ENCODE data around the gene FAM216B.

Gene FAM216B

DNA sequence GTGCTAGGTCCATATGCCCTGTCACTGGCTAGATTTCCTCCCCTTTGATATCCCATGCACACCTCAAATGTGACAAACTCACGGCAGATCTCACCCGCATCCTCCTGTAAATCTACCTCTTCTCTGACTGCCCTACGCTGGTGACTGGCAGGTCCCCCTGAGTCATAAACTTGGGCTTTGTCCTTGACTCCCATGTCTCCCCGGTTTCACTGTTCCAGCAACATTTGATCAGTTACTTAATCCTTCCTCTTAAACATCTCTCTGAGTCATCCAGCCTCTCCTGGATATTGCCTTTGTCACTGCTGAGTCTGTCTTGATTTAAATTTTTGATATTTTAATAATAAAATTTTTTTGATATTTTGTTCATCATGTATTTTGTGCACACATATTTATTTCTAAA, 26.5 kb downstream of the FAM216B start:
- H3K9me3 ChIP-seq (ENCODE audit: insufficient read depth, low read length): no peaks in the 10 kb centered on the region
- no peak overlapping the region for H2AFZ ChIP-seq (ENCODE audit: low read depth, low read length, severe bottlenecking)
- no peaks in the 10 kb centered on the region for H3K36me3 ChIP-seq (ENCODE audit: low read length)
- H3K4me3 ChIP-seq (ENCODE audit: insufficient read depth, low read length, poor library complexity, severe bottlenecking): no peak overlapping the region
- no peak overlapping the region for H3K4me2 ChIP-seq (ENCODE audit: low read depth, low read length, poor library complexity, severe bottlenecking)
- H3K27ac ChIP-seq (ENCODE audit: low read depth, low read length): no peak overlapping the region
- H3K79me2 ChIP-seq (ENCODE audit: insufficient read depth, low read length): no peaks in the 10 kb centered on the region
- H3K9ac ChIP-seq (ENCODE audit: low read length): no peak overlapping the region
- no peaks in the 10 kb centered on the region for H3F3A ChIP-seq (ENCODE audit: insufficient read depth)
- no peaks in the 10 kb centered on the region for H4K20me1 ChIP-seq (ENCODE audit: low read depth, low read length)
- no peaks in the 10 kb centered on the region for H3K27me3 ChIP-seq (ENCODE audit: low read length)
- TF ChIP-seq, protein P1, sequence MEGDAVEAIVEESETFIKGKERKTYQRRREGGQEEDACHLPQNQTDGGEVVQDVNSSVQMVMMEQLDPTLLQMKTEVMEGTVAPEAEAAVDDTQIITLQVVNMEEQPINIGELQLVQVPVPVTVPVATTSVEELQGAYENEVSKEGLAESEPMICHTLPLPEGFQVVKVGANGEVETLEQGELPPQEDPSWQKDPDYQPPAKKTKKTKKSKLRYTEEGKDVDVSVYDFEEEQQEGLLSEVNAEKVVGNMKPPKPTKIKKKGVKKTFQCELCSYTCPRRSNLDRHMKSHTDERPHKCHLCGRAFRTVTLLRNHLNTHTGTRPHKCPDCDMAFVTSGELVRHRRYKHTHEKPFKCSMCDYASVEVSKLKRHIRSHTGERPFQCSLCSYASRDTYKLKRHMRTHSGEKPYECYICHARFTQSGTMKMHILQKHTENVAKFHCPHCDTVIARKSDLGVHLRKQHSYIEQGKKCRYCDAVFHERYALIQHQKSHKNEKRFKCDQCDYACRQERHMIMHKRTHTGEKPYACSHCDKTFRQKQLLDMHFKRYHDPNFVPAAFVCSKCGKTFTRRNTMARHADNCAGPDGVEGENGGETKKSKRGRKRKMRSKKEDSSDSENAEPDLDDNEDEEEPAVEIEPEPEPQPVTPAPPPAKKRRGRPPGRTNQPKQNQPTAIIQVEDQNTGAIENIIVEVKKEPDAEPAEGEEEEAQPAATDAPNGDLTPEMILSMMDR (IDR thresholded peaks at IDR 0.05; ENCODE audit: insufficient read depth, low read length, poor library complexity, severe bottlenecking): no peak
- no peak for TF ChIP-seq EZH2phosphoT487 (conservative IDR thresholded peaks at IDR 0.05; ENCODE audit: low read length)
- no peaks in the 10 kb centered on the region for H3K9me2 ChIP-seq (replicated peaks; ENCODE audit: insufficient read depth, low read length)

DNA sequence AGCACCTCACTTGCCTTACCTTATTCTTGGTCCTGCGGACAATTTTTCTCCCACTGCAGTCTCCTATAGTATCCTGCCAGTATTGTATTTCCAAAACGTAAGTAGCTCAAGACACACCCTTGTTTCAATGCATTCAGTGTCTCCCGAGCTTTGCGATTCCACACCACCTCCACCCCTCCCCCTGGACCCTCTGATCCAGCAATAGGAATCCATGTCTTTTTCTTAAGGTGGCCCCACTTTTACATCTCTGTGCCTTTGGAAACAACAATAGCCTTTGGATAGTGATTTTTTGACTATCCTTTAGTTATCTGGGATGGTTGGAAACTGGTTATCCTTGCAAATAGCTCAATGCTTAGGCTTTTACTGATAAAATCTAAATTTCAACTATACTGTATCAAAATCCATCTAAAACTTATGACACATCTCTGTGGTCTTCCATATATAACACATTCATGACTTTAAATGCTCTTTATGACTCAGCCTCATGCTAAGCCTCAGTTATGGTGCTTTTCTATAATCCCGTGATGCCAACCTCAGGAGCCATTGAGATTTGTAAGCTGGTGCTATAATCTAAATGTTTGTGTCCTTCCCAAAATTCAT, 27.1 kb downstream of the FAM216B start:
- H3K9ac ChIP-seq (ENCODE audit: low read length): no peak overlapping the region
- H3K27me3 ChIP-seq (ENCODE audit: low read length): no peaks in the 10 kb centered on the region
- no peaks in the 10 kb centered on the region for H3K9me2 ChIP-seq (replicated peaks; ENCODE audit: insufficient read depth, low read length)
- H3K4me2 ChIP-seq (ENCODE audit: low read depth, low read length, poor library complexity, severe bottlenecking): no peak overlapping the region
- no peaks in the 10 kb centered on the region for H4K20me1 ChIP-seq (ENCODE audit: low read depth, low read length)
- H3K4me3 ChIP-seq (ENCODE audit: insufficient read depth, low read length, poor library complexity, severe bottlenecking): no peak overlapping the region
- H3K79me2 ChIP-seq (ENCODE audit: insufficient read depth, low read length): no peaks in the 10 kb centered on the region
- H3K36me3 ChIP-seq (ENCODE audit: low read length): no peaks in the 10 kb centered on the region
- no peaks in the 10 kb centered on the region for H3K9me3 ChIP-seq (ENCODE audit: insufficient read depth, low read length)
- H3K27ac ChIP-seq (ENCODE audit: low read depth, low read length): no peak overlapping the region
- H3F3A ChIP-seq (ENCODE audit: insufficient read depth): no peaks in the 10 kb centered on the region
- H2AFZ ChIP-seq (ENCODE audit: low read depth, low read length, severe bottlenecking): no peak overlapping the region
- TF ChIP-seq, protein P1 (IDR thresholded peaks at IDR 0.05; ENCODE audit: insufficient read depth, low read length, poor library complexity, severe bottlenecking): no peak
- no peak for TF ChIP-seq EZH2phosphoT487 (conservative IDR thresholded peaks at IDR 0.05; ENCODE audit: low read length)

DNA sequence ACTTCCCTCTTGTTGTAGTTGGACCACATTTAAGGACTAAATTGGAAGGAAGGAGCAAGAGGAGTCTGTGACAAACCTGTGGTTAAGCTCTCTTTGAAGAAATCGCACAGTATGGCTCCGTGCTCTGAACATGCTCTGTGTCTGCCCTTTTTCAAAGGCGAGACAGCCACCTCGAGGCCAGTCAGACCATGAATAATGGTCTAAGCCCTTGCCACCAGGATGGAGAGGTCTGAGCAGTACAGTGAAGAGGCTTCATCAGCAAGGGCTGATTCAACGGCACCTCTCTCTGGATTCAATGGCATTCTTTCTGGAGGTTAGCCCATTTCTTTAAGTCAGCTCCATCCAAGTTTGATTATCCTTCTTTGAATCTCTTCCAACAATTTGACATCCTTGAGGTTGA, 30.9 kb downstream of the FAM216B start:
- Histone ChIP-seq H3K4me3 (ENCODE audit: insufficient read depth, low read length, poor library complexity, severe bottlenecking) (no peak overlapping the region), H4K20me1 (ENCODE audit: low read depth, low read length) (no peaks in the 10 kb centered on the region), H2AFZ (ENCODE audit: low read depth, low read length, severe bottlenecking) (no peak overlapping the region), H3K36me3 (ENCODE audit: low read length) (no peaks in the 10 kb centered on the region), H3K27me3 (ENCODE audit: low read length) (no peaks in the 10 kb centered on the region), H3K9ac (ENCODE audit: low read length) (no peak overlapping the region), H3K9me3 (ENCODE audit: insufficient read depth, low read length) (no peaks in the 10 kb centered on the region), H3K79me2 (ENCODE audit: insufficient read depth, low read length) (no peaks in the 10 kb centered on the region), H3K27ac (ENCODE audit: low read depth, low read length) (no peak overlapping the region), H3F3A (ENCODE audit: insufficient read depth) (no peaks in the 10 kb centered on the region), H3K9me2 (replicated peaks; ENCODE audit: insufficient read depth, low read length) (no peaks in the 10 kb centered on the region), H3K4me2 (ENCODE audit: low read depth, low read length, poor library complexity, severe bottlenecking) (no peak overlapping the region)
- TF ChIP-seq, protein P1 (IDR thresholded peaks at IDR 0.05; ENCODE audit: insufficient read depth, low read length, poor library complexity, severe bottlenecking): no peak
- TF ChIP-seq EZH2phosphoT487 (conservative IDR thresholded peaks at IDR 0.05; ENCODE audit: low read length): no peak
